ENCODE results near the gene CCT3. TPM values are rescaled to one million over a fixed set of nuclear protein-coding genes. Genes with fewer than 3 reads are reported as not detected.
A peak's percentile ranks its signal among the peaks of the same experiment; 100 is the strongest.
"Not testable (repeated sequence)": the region's sequence is repeated elsewhere in the genome, so short reads cannot be mapped to it uniquely, and the experiment has no call there.

CCT3 gene
- total RNA-seq, 3 donors from 2014 or later = 694 to 815 (median 725) TPM

GRCh38 chr1:156358641-156359040 is 20.5 kb upstream of the CCT3 start:
- no peak overlapping the region for H3K4me3 Mint-ChIP-seq

DNA sequence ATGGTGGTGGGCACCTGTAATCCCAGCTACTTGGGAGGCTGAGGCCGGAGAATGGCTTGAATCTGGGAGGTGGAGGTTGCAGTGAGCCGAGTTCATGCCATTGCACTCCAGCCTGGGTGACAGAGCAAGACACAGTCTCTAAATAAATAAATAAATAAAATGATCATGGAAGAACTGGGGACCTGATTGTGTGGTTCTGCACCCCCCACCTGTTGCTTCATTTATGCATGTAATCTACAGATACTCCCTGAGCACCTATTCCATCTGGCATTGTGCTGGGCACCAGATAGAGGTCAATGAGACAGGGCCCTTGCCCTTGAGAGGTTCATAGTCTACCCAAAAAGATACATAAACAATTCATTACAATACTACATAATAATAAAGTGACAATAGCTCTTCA is 19.9 kb upstream of the CCT3 start:
- Mint-ChIP-seq H3K36me3 (ENCODE audit: insufficient read depth) (no peaks in the 10 kb centered on the region), H3K4me3 (no peak overlapping the region), H3K9me3 (no peaks in the 10 kb centered on the region), H3K27me3 (ENCODE audit: low read depth) (peaks cover 38% of the 10 kb centered on the region), H3K4me1 (ENCODE audit: low read depth) (peaks cover 7% of the 10 kb centered on the region)
- DNase-seq (no peak), ATAC-seq (no peak)

More at GRCh38 chr1:156358641-156359040, 20.5 kb upstream of the CCT3 start:
- H3K27me3 Mint-ChIP-seq (ENCODE audit: low read depth) = peaks cover 40% of the 10 kb centered on the region
- ATAC-seq (no peak), DNase-seq (no peak)
- no peaks in the 10 kb centered on the region for H3K9me3 Mint-ChIP-seq
- no peaks in the 10 kb centered on the region for H3K36me3 Mint-ChIP-seq (ENCODE audit: insufficient read depth)
- peaks cover 7% of the 10 kb centered on the region for H3K4me1 Mint-ChIP-seq (ENCODE audit: low read depth)

DNA sequence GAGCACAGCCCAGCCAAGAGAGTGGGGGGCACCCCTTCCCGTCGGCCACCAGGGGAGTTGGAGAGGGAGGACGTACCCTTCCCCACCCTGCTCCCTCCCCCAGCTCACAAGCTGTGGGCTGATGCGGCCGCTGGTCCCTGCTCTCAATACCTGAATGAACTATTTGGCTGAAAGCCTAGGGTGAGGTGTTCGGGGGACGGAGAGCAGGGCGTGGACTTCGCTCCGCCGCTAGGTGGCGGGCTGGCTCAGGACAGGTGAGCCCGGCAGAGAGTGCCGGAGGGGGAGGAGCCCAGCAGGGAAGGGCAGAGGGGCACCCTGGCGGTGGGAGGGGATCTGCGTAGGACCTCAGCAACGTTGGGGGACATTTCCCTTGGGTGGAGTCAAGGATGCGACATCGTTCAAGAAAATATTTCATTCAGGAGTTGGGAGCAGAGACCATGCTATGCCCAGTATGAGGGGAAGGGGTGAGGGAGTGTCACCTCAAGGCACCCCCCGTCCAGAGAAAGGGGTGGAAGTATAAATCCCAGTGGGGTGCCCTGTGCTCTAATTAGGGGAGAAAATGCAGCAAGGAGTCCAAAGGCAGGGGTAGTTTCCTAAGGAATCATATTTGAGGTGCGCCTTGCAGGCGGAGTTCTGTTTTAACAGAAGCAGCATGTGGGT is 18.9 kb upstream of the CCT3 start:
- Mint-ChIP-seq H3K4me1 (ENCODE audit: low read depth) (peaks cover 7% of the 10 kb centered on the region), H3K4me3 (no peak overlapping the region), H3K9me3 (no peaks in the 10 kb centered on the region), H3K27me3 (ENCODE audit: low read depth) (peaks cover 38% of the 10 kb centered on the region), H3K36me3 (ENCODE audit: insufficient read depth) (no peaks in the 10 kb centered on the region)
- DNase-seq (peak; percentile 62), ATAC-seq (peak; percentile 91 to 96)

GRCh38 chr1:156356262-156356874 is 18.3 kb upstream of the CCT3 start:
- Mint-ChIP-seq H3K4me3 (no peak overlapping the region), H3K27me3 (ENCODE audit: low read depth) (peaks cover 38% of the 10 kb centered on the region)
- ATAC-seq = peak; percentile 71 to 74

DNA sequence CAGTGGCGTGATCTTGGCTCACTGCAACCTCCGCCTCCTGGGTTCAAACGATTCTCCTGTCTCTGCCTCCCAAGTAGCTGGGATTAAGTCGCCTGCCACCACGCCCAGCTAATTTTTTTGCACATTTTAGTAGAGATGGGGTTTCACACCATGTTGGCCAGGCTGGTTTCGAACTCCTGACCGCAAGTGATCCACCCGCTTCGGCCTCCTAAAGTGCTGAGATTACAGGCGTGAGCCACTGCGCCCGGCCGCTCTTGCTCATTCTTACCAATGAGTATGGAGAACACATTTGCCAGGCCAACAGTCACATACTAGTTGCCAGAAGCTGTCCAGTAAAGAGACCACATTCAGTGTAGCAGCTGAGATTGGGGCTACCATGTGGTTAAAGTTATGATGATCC is 14.4 kb upstream of the CCT3 start:
- ATAC-seq; H3K4me1 Mint-ChIP-seq (ENCODE audit: low read depth); H3K9me3 Mint-ChIP-seq; DNase-seq; H3K4me3 Mint-ChIP-seq; H3K36me3 Mint-ChIP-seq (ENCODE audit: insufficient read depth): not testable (repeated sequence)
- peaks cover 30% of the 10 kb centered on the region for H3K27me3 Mint-ChIP-seq (ENCODE audit: low read depth)

More at GRCh38 chr1:156356262-156356874, 18.3 kb upstream of the CCT3 start:
- no peak for DNase-seq
- Mint-ChIP-seq H3K36me3 (ENCODE audit: insufficient read depth) (no peaks in the 10 kb centered on the region), H3K9me3 (no peaks in the 10 kb centered on the region), H3K4me1 (ENCODE audit: low read depth) (peaks cover 7% of the 10 kb centered on the region)

DNA sequence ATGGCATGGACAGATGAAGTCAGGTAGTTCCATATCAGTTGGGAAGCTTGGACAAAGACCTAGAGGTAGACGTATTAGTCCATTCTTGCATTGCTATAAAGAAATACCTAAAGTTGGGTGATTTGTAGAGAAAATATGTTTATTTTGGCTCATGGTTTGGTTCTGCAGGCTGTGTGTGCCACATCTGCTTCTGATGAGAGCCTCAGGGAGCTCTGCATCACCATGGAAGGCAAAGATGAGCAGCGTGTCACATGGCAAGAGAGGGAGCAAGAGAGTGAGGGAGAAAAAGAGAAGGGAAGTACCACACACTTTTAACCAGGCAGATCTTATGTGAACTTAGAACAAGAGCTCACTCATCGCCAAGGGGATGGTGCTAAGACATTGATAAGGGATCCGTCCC is 9.2 kb upstream of the CCT3 start:
- no peak for ATAC-seq

DNA sequence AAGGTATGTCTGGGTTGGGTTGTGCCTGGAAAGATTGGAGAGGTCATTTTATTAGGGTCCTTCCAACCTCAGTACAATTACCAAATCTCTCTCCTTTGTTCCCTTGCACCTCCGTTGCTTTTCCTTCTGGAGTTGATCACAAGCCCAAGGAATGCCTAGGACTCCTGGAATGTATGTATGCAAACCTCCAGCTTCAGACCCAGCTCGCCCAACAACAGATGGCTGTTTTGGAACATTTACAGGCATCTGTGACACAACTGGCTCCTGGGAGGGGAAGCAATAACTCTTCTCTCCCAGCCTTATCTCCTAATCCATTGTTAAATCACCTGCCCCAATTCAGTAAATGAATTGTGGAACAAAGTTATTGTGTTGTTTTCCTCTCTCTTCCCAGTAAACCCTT is 8.5 kb upstream of the CCT3 start:
- no peak for ATAC-seq
- H3K27me3 Mint-ChIP-seq (ENCODE audit: low read depth) = peaks cover 16% of the 10 kb centered on the region
- H3K36me3 Mint-ChIP-seq (ENCODE audit: insufficient read depth) = no peaks in the 10 kb centered on the region
- DNase-seq = no peak
- H3K9me3 Mint-ChIP-seq = no peaks in the 10 kb centered on the region
- no peak overlapping the region for H3K4me3 Mint-ChIP-seq
- H3K4me1 Mint-ChIP-seq (ENCODE audit: low read depth) = no peaks in the 10 kb centered on the region

More for the DNA sequence above, 9.2 kb upstream of the CCT3 start:
- no peak for DNase-seq
- Mint-ChIP-seq H3K36me3 (ENCODE audit: insufficient read depth) (no peaks in the 10 kb centered on the region), H3K9me3 (no peaks in the 10 kb centered on the region), H3K27me3 (ENCODE audit: low read depth) (peaks cover 16% of the 10 kb centered on the region), H3K4me1 (ENCODE audit: low read depth) (no peaks in the 10 kb centered on the region), H3K4me3 (no peak overlapping the region)

GRCh38 chr1:156346035-156346434 is 7.9 kb upstream of the CCT3 start:
- DNase-seq; ATAC-seq; H3K36me3 Mint-ChIP-seq (ENCODE audit: insufficient read depth); H3K4me3 Mint-ChIP-seq; H3K9me3 Mint-ChIP-seq; H3K4me1 Mint-ChIP-seq (ENCODE audit: low read depth): not testable (repeated sequence)
- peaks cover 16% of the 10 kb centered on the region for H3K27me3 Mint-ChIP-seq (ENCODE audit: low read depth)

DNA sequence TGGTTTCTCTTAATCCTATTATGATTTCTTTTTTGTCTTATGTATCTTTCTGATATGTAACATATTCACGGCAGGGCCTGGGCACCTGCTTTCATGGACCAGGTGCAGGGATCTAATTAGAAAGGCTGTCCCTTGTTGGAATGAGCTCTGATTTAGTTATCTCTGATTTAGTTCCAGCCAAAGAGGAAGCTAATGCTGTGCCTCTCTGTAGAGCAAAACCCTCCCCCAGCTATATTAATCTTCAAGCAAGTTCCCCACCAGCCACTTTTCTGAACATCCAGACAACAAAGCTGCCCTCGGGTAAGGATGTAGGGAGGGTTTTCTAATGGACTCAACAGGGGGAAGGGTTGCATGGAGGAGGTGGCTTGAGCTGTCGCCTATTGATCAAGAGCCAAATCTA is 6.3 kb upstream of the CCT3 start:
- no peaks in the 10 kb centered on the region for H3K9me3 Mint-ChIP-seq
- H3K4me3 Mint-ChIP-seq = no peak overlapping the region
- H3K27me3 Mint-ChIP-seq (ENCODE audit: low read depth) = peaks cover 16% of the 10 kb centered on the region
- no peak for DNase-seq
- H3K4me1 Mint-ChIP-seq (ENCODE audit: low read depth) = peaks cover under 1% of the 10 kb centered on the region
- no peaks in the 10 kb centered on the region for H3K36me3 Mint-ChIP-seq (ENCODE audit: insufficient read depth)
- no peak for ATAC-seq

GRCh38 chr1:156342166-156342955 is 4.3 kb upstream of the CCT3 start:
- Mint-ChIP-seq H3K27me3 (ENCODE audit: low read depth) (peaks cover 16% of the 10 kb centered on the region), H3K4me1 (ENCODE audit: low read depth) (peaks cover 7% of the 10 kb centered on the region), H3K36me3 (ENCODE audit: insufficient read depth) (peaks cover 5% of the 10 kb centered on the region), H3K4me3 (no peak overlapping the region), H3K9me3 (no peaks in the 10 kb centered on the region)
- ATAC-seq (no peak), DNase-seq (no peak)

DNA sequence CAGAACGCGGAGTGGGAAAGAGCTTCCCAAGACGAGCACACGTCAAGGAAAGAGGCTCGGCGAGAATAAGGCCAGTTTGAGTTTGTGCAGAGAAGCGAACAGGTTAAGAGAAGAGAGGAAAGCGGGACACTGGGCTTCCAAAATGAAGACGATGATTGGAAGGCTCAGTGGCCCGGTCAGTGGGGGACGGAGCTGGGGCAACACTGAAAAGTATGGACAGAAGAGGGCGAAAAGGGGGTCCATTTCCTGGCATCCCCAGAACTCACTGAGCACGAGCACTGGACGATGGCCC is 258 bp downstream of the CCT3 start:
- peaks cover 30% of the 10 kb centered on the region for H3K4me1 Mint-ChIP-seq (ENCODE audit: low read depth)
- H3K36me3 Mint-ChIP-seq (ENCODE audit: insufficient read depth) = peaks cover 34% of the 10 kb centered on the region
- ATAC-seq = no peak
- DNase-seq = peak; percentile 28
- no peaks in the 10 kb centered on the region for H3K27me3 Mint-ChIP-seq (ENCODE audit: low read depth)
- H3K9me3 Mint-ChIP-seq = no peaks in the 10 kb centered on the region
- peak overlapping the region; percentile 100 for H3K4me3 Mint-ChIP-seq

GRCh38 chr1:156337052-156337887 is 822 bp downstream of the CCT3 start:
- Mint-ChIP-seq H3K36me3 (ENCODE audit: insufficient read depth) (peaks cover 34% of the 10 kb centered on the region), H3K27me3 (ENCODE audit: low read depth) (no peaks in the 10 kb centered on the region), H3K9me3 (no peaks in the 10 kb centered on the region), H3K4me3 (peak overlapping the region; percentile 100), H3K4me1 (ENCODE audit: low read depth) (peaks cover 30% of the 10 kb centered on the region)
- DNase-seq (no peak), ATAC-seq (peak in 1 of 2 donors; percentile 1)

- no peak for DNase-seq
- Mint-ChIP-seq H3K27me3 (ENCODE audit: low read depth) (no peaks in the 10 kb centered on the region), H3K36me3 (ENCODE audit: insufficient read depth) (peaks cover 34% of the 10 kb centered on the region), H3K4me1 (ENCODE audit: low read depth) (peaks cover 30% of the 10 kb centered on the region), H3K4me3 (peak overlapping the region; percentile 100), H3K9me3 (no peaks in the 10 kb centered on the region)
- no peak for ATAC-seq
These were observed 1.9 kb downstream of the CCT3 start for GRCh38 chr1:156336242-156336641.

DNA sequence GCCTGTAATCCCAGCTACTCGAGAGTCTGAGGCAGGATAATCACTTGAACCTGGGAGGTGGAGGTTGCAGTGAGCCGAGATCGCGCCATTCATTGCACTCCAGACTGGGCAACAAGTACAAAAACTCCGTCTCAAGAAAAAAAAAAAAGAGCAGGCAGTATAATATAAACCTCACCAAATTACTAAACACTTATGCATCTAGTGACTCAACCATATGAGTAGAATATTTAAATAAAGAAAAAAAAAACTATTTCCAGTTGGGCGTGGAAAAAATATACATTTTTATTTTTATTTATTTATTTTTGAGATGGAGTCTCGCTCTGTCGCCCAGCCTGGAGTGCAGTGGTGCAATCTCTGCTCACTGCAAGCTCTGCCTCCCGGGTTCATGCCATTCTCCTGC is 14.9 kb downstream of the CCT3 start:
- H3K9me3 Mint-ChIP-seq; H3K27me3 Mint-ChIP-seq (ENCODE audit: low read depth); ATAC-seq; H3K4me1 Mint-ChIP-seq (ENCODE audit: low read depth); H3K4me3 Mint-ChIP-seq; DNase-seq: not testable (repeated sequence)
- peaks cover 23% of the 10 kb centered on the region for H3K36me3 Mint-ChIP-seq (ENCODE audit: insufficient read depth)

All from activated T-cell treated with anti-CD3 and anti-CD28 coated beads, Interleukin-2, amount 50 U/mL, for 4 hours (primary cell).